H1 (cell line): ENCODE data around the gene DUSP2. TPM values are rescaled to one million over a fixed set of nuclear protein-coding genes. Genes with fewer than 3 reads are reported as not detected.

Experiments used
- CTCF ChIA-PET: fragments of 300-600 bp; sonication (Branson Sonifier 250); formaldehyde crosslinking; loops from one replicate; lab custom pipeline; 2021; ENCODE audit not compliant: partially characterized antibody; lab: Charles Lee
- POLR2A ChIA-PET: fragments of 300-600 bp; sonication (Branson Sonifier 250); formaldehyde crosslinking; loops from one replicate; lab custom pipeline; 2021; ENCODE audit warnings: inconsistent platforms; ENCODE audit not compliant: partially characterized antibody; lab: Charles Lee
- DNase-seq, 2 experiments: peaks; one replicate each; pipeline versions ENCODE4 v3.0.0 to v3.0.0-alpha.2; 2010 to 2022; ENCODE audit warnings: low spot score in 2 of 2, low read depth in 1 of 2, mixed read lengths in 1 of 2
- FAIRE-seq: peaks from 2 replicates; lab custom pipeline; 2011; peaks lifted over from hg19 to GRCh38; lab: Jason Lieb, UNC
- H2AFZ ChIP-seq: 2 replicates; pipeline ENCODE4 v1.8.1; 2012; ENCODE audit warnings: low read length, inconsistent platforms
- H2AK5ac ChIP-seq: 2 replicates; pipeline ENCODE4 v1.6.1; 2013; ENCODE audit warnings: low read depth, low read length
- H2BK120ac ChIP-seq: replicated peaks from 2 replicates; pipeline ENCODE3; 2013; ENCODE audit warnings: low read depth, low read length, inconsistent platforms
- H2BK12ac ChIP-seq: 2 replicates; pipeline ENCODE4 v1.6.1; 2013; ENCODE audit warnings: low read depth, low read length
- H2BK15ac ChIP-seq: 2 replicates; pipeline ENCODE4 v1.6.1; 2013; ENCODE audit warnings: low read length
- H2BK20ac ChIP-seq: 2 replicates; pipeline ENCODE4 v1.6.1; 2013; ENCODE audit warnings: low read length
- H2BK5ac ChIP-seq: 2 replicates; pipeline ENCODE4 v1.6.1; 2013; ENCODE audit warnings: low read depth, low read length
- H3K14ac ChIP-seq: 2 replicates; pipeline ENCODE4 v1.6.1; 2013; ENCODE audit warnings: inconsistent platforms; ENCODE audit not compliant: insufficient read length
- H3K18ac ChIP-seq: 2 replicates; pipeline ENCODE4 v1.6.1; 2013; ENCODE audit warnings: low read length; ENCODE audit errors: extremely low read depth
- H3K23ac ChIP-seq: 2 replicates; pipeline ENCODE4 v1.6.1; 2013; ENCODE audit warnings: inconsistent platforms; ENCODE audit not compliant: insufficient read length
- H3K23me2 ChIP-seq: 2 replicates; pipeline ENCODE4 v1.6.1; 2013; ENCODE audit warnings: low read depth, low read length
- H3K27ac ChIP-seq: 2 replicates; pipeline ENCODE4 v1.6.1; 2011; ENCODE audit warnings: low read depth, low read length, inconsistent platforms
- H3K27me3 ChIP-seq, 4 experiments: replicated peaks in 1 of 4; 1 replicate in 1 of 4; 2 replicates in 3 of 4; pipeline versions ENCODE4 v1.6.1 to v1.8.1; 2011 to 2013; ENCODE audit warnings: low read length in 3 of 4, mild to moderate bottlenecking in 3 of 4, inconsistent platforms in 2 of 4, mixed read lengths in 2 of 4, moderate library complexity in 1 of 4; ENCODE audit not compliant: control insufficient read depth in 3 of 4, insufficient read depth in 3 of 4; ENCODE audit errors: extremely low read depth in 1 of 4
- H3K36me3 ChIP-seq, 4 experiments: 2 replicates each; pipeline versions ENCODE4 v1.6.1 to v1.8.1; 2011 to 2013; ENCODE audit warnings: mild to moderate bottlenecking in 4 of 4, low read length in 3 of 4, moderate library complexity in 2 of 4, control low read depth in 1 of 4, inconsistent platforms in 1 of 4; ENCODE audit not compliant: insufficient read depth in 4 of 4, control insufficient read depth in 2 of 4
- H3K4ac ChIP-seq: replicated peaks from 2 replicates; pipeline ENCODE3; 2013; ENCODE audit warnings: low read length, low read depth, mixed read lengths, inconsistent platforms; ENCODE audit not compliant: insufficient read length
- H3K4me1 ChIP-seq, 4 experiments: replicated peaks in 1 of 4; 1 replicate in 1 of 4; 2 replicates in 3 of 4; pipeline versions ENCODE4 v1.6.1 to v1.8.1; 2011 to 2013; ENCODE audit warnings: low read length in 3 of 4, inconsistent platforms in 2 of 4, mixed read lengths in 1 of 4; ENCODE audit not compliant: insufficient read depth in 4 of 4, control insufficient read depth in 3 of 4
- H3K4me2 ChIP-seq, 2 experiments: 2 replicates each; pipeline versions ENCODE4 v1.6.1 to v1.8.1; 2011 to 2013; ENCODE audit warnings: low read depth in 2 of 2, low read length in 2 of 2, control low read depth in 1 of 2, inconsistent platforms in 1 of 2, mild to moderate bottlenecking in 1 of 2; ENCODE audit not compliant: insufficient read depth in 1 of 2
- H3K4me3 ChIP-seq, 4 experiments: fragments of 200-600, 300-600 bp in 1 of 4; sonication (generic), shearing (Covaris generic), sonication (Bioruptor Twin) in 1 of 4; 2 replicates each; pipeline versions ENCODE4 v1.5.1 to v1.8.1; 2011 to 2016; ENCODE audit warnings: low read length in 4 of 4, low read depth in 3 of 4, control low read depth in 2 of 4, inconsistent platforms in 2 of 4, mild to moderate bottlenecking in 2 of 4, mixed read lengths in 1 of 4, moderate library complexity in 1 of 4; ENCODE audit not compliant: insufficient read depth in 2 of 4; ENCODE audit errors: extremely low read depth in 1 of 4
- H3K56ac ChIP-seq: replicated peaks from 2 replicates; pipeline ENCODE3; 2013; ENCODE audit warnings: low read depth, mild to moderate bottlenecking, mixed read lengths, low read length, inconsistent platforms; ENCODE audit not compliant: insufficient read length
- H3K79me1 ChIP-seq: 2 replicates; pipeline ENCODE4 v1.6.1; 2013; ENCODE audit warnings: low read depth, low read length, control low read depth
- H3K79me2 ChIP-seq, 2 experiments: 2 replicates each; pipeline versions ENCODE4 v1.6.1 to v1.8.1; 2012 to 2013; ENCODE audit warnings: low read length in 2 of 2, mild to moderate bottlenecking in 2 of 2, inconsistent platforms in 1 of 2; ENCODE audit not compliant: insufficient read depth in 2 of 2, control insufficient read depth in 1 of 2
- H3K9ac ChIP-seq, 4 experiments: replicated peaks in 1 of 4; 1 replicate in 1 of 4; 2 replicates in 3 of 4; pipeline versions ENCODE4 v1.6.1 to v1.8.1; 2011 to 2013; ENCODE audit warnings: low read depth in 3 of 4, low read length in 3 of 4, control low read depth in 2 of 4, mild to moderate bottlenecking in 2 of 4, moderate library complexity in 2 of 4, inconsistent platforms in 1 of 4; ENCODE audit errors: extremely low read depth in 1 of 4
- H3K9me3 ChIP-seq, 2 experiments: 2 replicates each; pipeline versions ENCODE4 v1.6.1 to v1.8.1; 2012 to 2013; ENCODE audit warnings: mild to moderate bottlenecking in 2 of 2, moderate library complexity in 2 of 2, control low read depth in 1 of 2, inconsistent platforms in 1 of 2, low read depth in 1 of 2, low read length in 1 of 2, mixed read lengths in 1 of 2; ENCODE audit not compliant: insufficient read depth in 2 of 2
- H4K20me1 ChIP-seq, 2 experiments: replicated peaks in 1 of 2; 2 replicates each; pipeline versions ENCODE3 to v1.8.1; 2011 to 2013; ENCODE audit warnings: inconsistent platforms in 2 of 2, low read length in 2 of 2, mild to moderate bottlenecking in 1 of 2; ENCODE audit not compliant: insufficient read depth in 2 of 2, control insufficient read depth in 1 of 2
- H4K5ac ChIP-seq: 2 replicates; pipeline ENCODE4 v1.6.1; 2013; ENCODE audit warnings: low read length, low read depth, mixed read lengths, inconsistent platforms; ENCODE audit not compliant: insufficient read length
- H4K8ac ChIP-seq: 2 replicates; pipeline ENCODE4 v1.8.0; 2013; ENCODE audit warnings: mild to moderate bottlenecking, moderate library complexity, low read length, inconsistent platforms; ENCODE audit not compliant: insufficient read depth; ENCODE audit errors: extremely low read depth
- H4K91ac ChIP-seq: replicated peaks from 2 replicates; pipeline ENCODE3; 2013; ENCODE audit warnings: low read length, mixed read lengths, inconsistent platforms; ENCODE audit not compliant: insufficient read length
- WGBS, 2 experiments: shearing (Covaris generic) in 1 of 2; methylation state at CpG; one replicate each; pipeline versions ENCODE4 v1.1.6 to v1.1.7; 2013 to 2015; ENCODE audit warnings: low lambda C conversion rate in 2 of 2, mixed read lengths in 2 of 2, inconsistent platforms in 1 of 2, low coverage in 1 of 2, missing lambda C conversion rate in 1 of 2; ENCODE audit not compliant: insufficient replicate concordance in 2 of 2, insufficient coverage in 1 of 2, insufficient read length in 1 of 2; ENCODE audit errors: extremely low coverage in 1 of 2, missing lambda C conversion rate in 1 of 2; 5-methylcytosine and 5-hydroxymethylcytosine counted together
- polyA plus RNA-seq, 7 experiments: library from polyadenylated mRNA; depleted of rRNA in 3 of 7; stranded (reverse) in 5 of 7; unstranded in 2 of 7; fragments of >200 nt in 5 of 7; fragments of 200-250 nt in 2 of 7; gene quantifications; 1 replicate in 5 of 7; 2 replicates in 1 of 7; 4 replicates in 1 of 7; pipeline versions ENCODE4 v1.2.1 to v1.2.3, GENCODE V29; 2011 to 2013; ENCODE audit warnings: missing spikeins in 2 of 7, mixed read lengths in 2 of 7
- total RNA-seq: library from RNA; stranded (reverse); fragmentation: NEBNext Ultra II Directional; extraction: Animal tissue kit (Norgen Biotek cat#: 25700); gene quantifications from 2 replicates; pipeline ENCODE4 v1.2.1, GENCODE V29; 2021

The DUSP2 gene
- total and polyA plus RNA-seq, 2 of the 8 experiments (the other 6 are each of a cell fraction or from before 2014, with no cell fraction given): 10.1 to 10.4 TPM

DNA sequence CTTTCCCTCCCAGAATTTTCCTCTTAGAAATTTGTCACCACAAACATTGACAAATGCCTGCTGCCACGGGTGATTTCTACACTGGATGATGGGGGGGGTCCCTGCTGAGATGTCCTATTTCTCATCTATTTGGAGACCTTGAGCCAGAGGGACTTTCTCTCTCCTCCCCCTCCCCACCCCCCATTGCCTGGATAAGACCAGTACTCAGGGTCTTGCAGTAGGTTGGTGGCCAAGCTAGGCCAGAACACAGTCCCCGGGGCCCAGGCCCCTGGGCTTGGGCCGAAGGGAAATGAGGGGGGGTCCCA lies 560 bp upstream of the DUSP2 start:
- Histone ChIP-seq H3K18ac (peak overlapping the region; percentile 87), H2BK12ac (0 out of 2 replicates have a peak overlapping the region, but pooled peaks have one; percentile 50), H2BK20ac (0 out of 2 replicates have a peak overlapping the region, but pooled peaks have one; percentile 48), H2AFZ (no peak overlapping the region), H3K4me3 (peak overlapping the region in 2 of 4 experiments; percentile 19 to 69; a peak in 3 of 8 replicates), H3K4me2 (peak overlapping the region; percentile 66 to 89), H3K14ac (no peak overlapping the region), H4K8ac (no peak overlapping the region), H3K9me3 (no peaks in the 10 kb centered on the region), H2BK5ac (peak overlapping the region; percentile 44; the same call in 1 of the 2 replicates), H2BK15ac (no peak overlapping the region), H3K27me3 (peaks cover 4 to 30% (median 20%) of the 10 kb centered on the region in 4 experiments; a peak in 6 of 7 replicates), H4K91ac (peak overlapping the region; percentile 54), H3K79me1 (no peaks in the 10 kb centered on the region), H3K27ac (no peak overlapping the region), H3K9ac (no peak overlapping the region), H3K79me2 (no peaks in the 10 kb centered on the region), H3K23me2 (peaks cover 7% of the 10 kb centered on the region), H4K20me1 (no peaks in the 10 kb centered on the region), H2BK120ac (no peak overlapping the region), H3K56ac (no peak overlapping the region), H3K4ac (no peak overlapping the region), H3K36me3 (no peaks in the 10 kb centered on the region), H2AK5ac (no peak overlapping the region), H3K4me1 (peaks cover 0 to 42% (median 30%) of the 10 kb centered on the region in 4 experiments; a peak in 6 of 7 replicates), H4K5ac (no peak overlapping the region), H3K23ac (no peak overlapping the region)
- DNase-seq (no peak), FAIRE-seq (no peak)
- 59% methylated on average over 3 of the region's 3 CpGs; no CpG with 5 or more reads in 1 of the 2 experiments for WGBS, 2 experiments
- ChIA-PET POLR2A (interaction anchor here (1.2 to 2.0 kb wide), 5 partner anchors 10 to 62 kb away, joined by 3 to 6 read pairs (median 4); partner anchors contain the start of gene STARD7), CTCF (interaction anchor here (0.8 to 13.4 kb wide), 5 partner anchors 6 to 115 kb away, joined by 3 to 155 read pairs (median 7); partner anchors contain the start of gene ASTL)
